RWPE1 (cell line): ENCODE measurements around the gene MED9.

ENCODE experiments used
- CTCF ChIA-PET: fragments of 350-600 bp; sonication (Branson Sonifier 250); formaldehyde crosslinking; extraction: SDS; loops from one replicate; lab custom pipeline; 2021; lab: Yijun Ruan, JAX
- POLR2A ChIA-PET: fragments of 400-600 bp; formaldehyde crosslinking; extraction: SDS; loops from one replicate; lab custom pipeline; 2020; ENCODE audit warnings: antibody characterized with exemption; ENCODE audit not compliant: low non-redundant PET; lab: Yijun Ruan, JAX
- DNase-seq: peaks from one replicate; pipeline ENCODE4 v3.0.0; 2012; ENCODE audit warnings: low spot score
- H3K27ac ChIP-seq: fragments of 450-650 bp; 2 replicates; pipeline ENCODE4 v1.5.1; 2017
- TF ChIP-seq, protein P1 (sequence below): fragments of 450-650 bp; conservative IDR thresholded peaks from 2 replicates; pipeline ENCODE4 v1.5.1; 2017; ENCODE audit warnings: low read depth, mild to moderate bottlenecking

Gene MED9

DNA sequence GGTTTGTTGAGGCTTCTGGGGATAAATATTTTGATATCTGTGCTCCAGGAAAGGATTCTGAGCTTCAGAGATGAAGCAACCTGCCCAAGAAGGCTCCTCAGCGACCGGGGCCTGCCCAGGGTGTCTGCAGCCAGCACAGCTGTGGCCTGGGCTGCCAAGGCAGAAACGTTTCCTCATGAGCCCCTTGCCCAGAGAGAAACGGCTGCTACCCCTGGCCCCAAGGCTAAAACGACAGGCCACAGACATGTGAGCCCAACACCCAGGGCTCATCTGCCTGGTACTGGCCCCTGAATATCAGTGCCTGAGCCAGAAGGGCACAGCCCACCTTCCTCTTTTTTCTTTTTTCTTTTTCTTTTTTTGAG is 64.8 kb downstream of the MED9 start:
- H3K27ac ChIP-seq, result no peak overlapping the region
- TF ChIP-seq, protein P1, sequence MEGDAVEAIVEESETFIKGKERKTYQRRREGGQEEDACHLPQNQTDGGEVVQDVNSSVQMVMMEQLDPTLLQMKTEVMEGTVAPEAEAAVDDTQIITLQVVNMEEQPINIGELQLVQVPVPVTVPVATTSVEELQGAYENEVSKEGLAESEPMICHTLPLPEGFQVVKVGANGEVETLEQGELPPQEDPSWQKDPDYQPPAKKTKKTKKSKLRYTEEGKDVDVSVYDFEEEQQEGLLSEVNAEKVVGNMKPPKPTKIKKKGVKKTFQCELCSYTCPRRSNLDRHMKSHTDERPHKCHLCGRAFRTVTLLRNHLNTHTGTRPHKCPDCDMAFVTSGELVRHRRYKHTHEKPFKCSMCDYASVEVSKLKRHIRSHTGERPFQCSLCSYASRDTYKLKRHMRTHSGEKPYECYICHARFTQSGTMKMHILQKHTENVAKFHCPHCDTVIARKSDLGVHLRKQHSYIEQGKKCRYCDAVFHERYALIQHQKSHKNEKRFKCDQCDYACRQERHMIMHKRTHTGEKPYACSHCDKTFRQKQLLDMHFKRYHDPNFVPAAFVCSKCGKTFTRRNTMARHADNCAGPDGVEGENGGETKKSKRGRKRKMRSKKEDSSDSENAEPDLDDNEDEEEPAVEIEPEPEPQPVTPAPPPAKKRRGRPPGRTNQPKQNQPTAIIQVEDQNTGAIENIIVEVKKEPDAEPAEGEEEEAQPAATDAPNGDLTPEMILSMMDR, result no peak
- ChIA-PET POLR2A (no interaction called here), CTCF (no interaction called here)
- no peak for DNase-seq
